GM19324 (cell line): ENCODE data around the gene GBE1.
"Not testable (repeated sequence)": the region's sequence is repeated elsewhere in the genome, so short reads cannot be mapped to it uniquely, and the experiment has no call there.

Experiments
- ATAC-seq: cut with Tn5 transposase; IDR thresholded peaks from one replicate; pipeline ENCODE4 v1.9.1; 2021; ENCODE audit warnings: mild to moderate bottlenecking, moderate library complexity; ENCODE audit not compliant: unreplicated experiment, low FRiP score

Gene GBE1

GRCh38 chr3:81758275-81758674, 3.2 kb downstream of the GBE1 start:
- no peak for ATAC-seq

DNA sequence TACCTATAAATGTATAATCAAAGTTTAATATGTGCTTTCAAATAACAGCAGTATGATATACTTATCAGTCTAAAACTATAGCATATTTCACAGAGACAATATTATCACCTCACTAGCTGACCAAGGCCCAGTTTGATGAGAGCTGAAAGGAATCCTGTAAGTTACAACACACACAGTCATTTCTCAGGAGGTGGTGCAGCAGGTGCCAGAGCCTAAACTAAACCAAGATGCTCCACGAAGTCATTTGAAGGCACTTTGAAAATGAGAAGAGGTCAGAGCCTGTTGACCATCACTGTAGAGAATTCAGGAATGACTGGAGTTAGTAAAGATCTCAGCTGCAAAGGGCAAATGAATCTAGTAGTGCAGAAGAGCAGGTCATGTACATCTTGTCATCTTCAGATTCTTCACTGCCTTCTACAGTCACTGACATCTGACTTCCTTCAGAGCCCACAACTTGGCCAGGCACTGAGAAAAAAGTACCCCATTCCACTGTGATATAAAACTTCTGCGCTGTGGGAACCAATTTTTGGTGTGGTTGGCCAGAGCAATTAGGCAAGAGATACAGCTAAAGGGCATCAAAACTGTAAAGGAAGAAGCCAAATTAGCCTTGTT, 7.9 kb downstream of the GBE1 start:
- ATAC-seq: no peak

GRCh38 chr3:81752604-81753003, 8.8 kb downstream of the GBE1 start:
- no peak for ATAC-seq

DNA sequence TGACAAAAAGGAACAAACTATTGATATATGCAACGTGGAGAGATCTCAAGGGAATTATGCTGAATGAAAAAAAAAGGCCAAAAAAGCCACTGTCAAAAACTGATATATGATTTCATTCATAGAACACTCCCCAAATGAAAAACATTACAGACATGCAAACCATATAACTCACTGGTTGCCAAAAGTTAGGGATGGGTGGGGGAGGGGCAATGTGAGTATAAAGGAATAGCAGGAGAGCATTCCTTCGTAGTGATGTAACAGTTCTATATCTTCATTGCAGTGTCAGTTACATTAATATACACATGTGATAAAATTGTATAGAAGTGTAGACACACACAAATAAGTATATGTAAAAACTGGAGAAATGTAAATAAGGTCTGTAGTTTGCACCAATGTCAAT, 12.2 kb downstream of the GBE1 start:
- ATAC-seq: no peak

DNA sequence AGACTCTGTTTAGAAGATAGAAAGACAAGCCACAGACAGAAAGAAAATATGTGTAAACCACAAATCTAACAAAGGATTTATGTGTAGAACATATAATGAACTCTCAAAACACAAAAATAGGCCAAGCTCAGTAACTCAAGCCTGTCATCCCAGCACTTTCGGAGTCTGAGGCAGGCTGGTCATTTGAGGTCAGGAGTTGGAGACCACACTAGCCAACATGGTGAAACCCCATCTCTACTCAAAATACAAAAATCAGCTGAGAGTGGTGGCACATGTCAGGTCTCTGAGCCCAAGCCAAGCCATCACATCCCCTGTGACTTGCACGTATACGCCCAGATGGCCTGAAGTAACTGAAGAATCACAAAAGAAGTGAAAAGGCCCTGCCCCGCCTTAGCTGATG, 14.2 kb downstream of the GBE1 start:
- ATAC-seq: not testable (repeated sequence)

- no peak for ATAC-seq
These were observed 17.1 kb downstream of the GBE1 start for GRCh38 chr3:81744366-81744765.

DNA sequence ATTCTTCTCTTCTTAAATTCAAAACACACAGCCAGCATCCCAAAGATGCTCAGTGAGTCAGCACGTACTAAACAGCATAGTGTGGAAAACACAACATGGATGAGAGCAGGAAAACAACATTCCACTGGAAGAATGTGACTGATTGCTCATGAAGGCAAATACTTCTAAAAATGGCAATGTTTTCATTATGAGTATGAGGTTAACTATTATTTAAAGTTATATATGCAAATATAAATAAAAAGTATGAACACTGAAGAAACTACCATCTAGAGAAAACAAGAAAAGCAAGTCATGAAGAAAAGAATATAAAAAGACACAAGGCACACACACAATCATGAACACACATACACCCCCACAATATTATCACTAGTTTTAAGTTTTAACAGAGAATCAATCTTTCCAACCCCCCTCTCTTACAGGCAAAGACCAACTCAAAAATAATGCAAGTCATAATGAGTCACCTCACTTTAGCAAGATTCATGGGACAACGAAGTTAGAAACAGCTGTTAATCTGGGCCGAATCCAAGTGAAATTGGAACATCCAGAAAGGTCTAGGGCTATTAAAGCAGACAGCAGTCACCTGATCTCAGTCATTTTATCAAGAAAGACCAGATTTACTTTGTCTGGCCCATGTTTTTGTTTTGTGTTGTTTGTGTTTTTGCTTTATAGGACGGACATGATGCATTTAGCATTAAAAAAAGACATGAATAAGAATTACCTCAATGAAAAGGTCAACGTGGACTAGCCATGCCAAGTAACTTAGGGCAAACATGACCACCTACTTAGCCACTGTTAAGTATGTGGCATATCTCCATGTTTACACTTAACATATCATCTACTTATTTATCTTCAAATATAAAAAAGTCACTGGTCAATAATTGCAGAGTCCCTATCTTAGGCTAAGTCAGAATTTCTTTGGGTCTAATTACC, 18.1 kb downstream of the GBE1 start:
- no peak for ATAC-seq

GRCh38 chr3:81742581-81742980, 18.9 kb downstream of the GBE1 start:
- no peak for ATAC-seq

DNA sequence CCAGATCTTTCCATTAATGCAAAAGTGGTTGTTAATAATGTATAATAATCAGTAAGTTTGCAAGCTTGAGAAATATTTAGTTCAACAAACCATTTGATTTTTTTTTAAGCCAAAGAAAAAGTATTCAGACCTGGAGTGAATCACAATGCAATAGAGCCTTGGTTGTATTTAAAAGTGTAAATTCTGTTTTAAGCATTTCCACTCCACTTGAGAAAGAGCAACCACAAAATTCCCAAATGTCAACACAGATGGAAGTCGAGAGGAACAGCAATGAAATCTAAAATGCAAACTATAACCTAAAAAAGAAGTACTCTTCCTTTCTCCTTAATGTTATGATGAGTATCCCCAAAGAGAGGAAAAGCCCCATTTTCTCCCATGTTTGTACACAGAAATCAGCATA, 20.2 kb downstream of the GBE1 start:
- ATAC-seq: no peak

GRCh38 chr3:81740731-81741130, 20.7 kb downstream of the GBE1 start:
- no peak for ATAC-seq

GRCh38 chr3:81735334-81735733, 26.1 kb downstream of the GBE1 start:
- no peak for ATAC-seq

DNA sequence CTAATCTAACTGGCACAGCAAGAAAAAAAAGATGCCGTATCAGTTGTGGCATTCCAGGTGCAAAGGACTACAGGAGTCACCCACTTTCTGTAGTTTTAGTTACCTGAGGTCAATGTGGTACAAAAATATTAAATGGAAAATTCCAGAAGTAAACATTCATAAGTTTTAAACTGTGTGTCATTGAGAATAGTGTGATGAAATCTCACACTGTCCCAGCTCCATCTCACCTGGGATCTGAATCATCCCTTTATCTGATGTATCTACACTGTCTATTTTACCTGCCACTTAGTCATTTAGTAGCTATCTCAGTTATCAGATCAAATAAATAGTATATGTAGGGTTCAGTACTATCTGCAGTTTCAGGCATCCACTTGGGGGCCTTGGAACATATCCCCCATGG, 26.7 kb downstream of the GBE1 start:
- no peak for ATAC-seq

- no peak for ATAC-seq
These were observed 28.8 kb downstream of the GBE1 start for GRCh38 chr3:81732642-81733041.

DNA sequence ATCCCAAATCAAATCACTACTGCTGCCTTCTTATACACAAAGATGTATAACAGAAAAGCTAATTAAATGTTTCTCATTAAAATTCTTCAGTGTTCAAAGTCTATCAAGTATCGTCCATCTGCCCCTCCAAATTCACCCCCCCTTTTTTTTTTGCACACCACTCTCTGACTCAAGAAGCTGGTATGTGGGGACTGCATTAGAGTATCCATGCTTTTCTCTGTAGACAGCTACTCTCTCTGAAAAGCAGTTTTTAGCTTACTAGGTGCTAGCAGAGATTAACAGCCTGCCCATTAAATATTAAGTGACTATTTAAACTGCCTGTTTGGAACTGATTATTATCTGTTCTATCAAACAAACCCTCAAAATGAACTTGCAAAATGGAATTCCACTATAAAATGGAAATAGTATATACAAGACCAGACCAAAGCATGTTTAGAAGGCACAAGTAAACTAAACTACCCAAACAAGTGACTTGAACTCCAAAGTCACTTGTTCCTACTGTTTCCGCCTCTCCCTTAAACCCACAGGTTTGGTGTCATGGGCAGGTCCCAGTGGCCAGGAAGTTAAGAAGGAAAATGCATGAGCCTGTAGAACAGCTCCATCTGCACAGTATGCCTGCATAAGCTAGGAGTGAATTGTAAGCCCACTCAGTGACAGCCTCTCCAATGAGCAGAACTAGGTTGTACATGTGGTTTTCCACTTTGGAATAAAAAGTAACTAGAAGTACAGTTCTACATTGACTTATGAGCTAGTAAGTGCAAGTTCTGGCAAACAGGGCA, 32.5 kb downstream of the GBE1 start:
- ATAC-seq: no peak

- ATAC-seq: no peak
These were observed 34.7 kb downstream of the GBE1 start for GRCh38 chr3:81726735-81727134.

DNA sequence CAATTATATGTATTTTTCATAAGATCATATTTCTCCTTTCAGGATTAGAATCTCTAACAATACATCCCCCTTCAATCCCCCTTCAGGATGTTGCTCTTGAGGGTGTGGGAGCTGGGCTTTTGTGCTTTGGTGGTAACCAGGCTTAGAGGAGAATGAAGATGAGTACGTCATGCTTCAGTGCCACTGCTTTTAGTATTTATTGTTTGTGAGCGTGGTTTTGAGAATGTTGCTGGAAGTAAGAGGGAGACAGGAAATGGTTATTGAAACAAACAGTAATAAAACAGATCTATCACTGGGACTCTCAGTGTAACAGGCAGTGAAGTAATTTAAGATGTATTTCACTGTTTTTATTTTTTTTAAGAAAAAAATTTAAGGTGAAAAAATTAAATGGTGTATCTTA, 35.3 kb downstream of the GBE1 start:
- ATAC-seq: no peak

DNA sequence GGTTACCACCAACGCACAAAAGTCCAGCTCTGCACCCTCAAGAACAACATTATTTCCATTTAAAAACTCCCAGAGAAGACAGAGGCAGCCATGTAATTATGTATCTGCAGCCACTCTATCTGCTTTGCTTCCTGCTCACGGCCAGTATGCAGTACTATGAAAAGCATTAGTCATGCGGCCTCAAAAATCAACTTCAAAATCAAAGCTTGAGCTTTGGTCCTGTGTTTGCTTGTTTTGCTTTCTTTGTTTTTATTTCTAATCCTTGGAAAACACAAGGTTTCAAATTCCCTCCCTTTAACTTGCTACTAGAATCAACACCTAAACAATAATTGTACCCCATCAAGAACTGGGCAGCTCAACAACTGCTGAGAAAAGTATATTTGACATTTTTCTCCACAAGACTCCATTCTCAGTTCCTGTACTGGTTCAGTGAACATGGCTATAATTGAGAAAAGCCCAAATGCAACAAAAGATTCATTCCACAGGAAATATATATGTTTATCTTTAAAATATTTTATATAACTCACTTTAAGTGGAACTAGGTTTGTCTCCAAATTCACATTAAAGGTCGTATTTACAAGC, 37.6 kb downstream of the GBE1 start:
- ATAC-seq: no peak

DNA sequence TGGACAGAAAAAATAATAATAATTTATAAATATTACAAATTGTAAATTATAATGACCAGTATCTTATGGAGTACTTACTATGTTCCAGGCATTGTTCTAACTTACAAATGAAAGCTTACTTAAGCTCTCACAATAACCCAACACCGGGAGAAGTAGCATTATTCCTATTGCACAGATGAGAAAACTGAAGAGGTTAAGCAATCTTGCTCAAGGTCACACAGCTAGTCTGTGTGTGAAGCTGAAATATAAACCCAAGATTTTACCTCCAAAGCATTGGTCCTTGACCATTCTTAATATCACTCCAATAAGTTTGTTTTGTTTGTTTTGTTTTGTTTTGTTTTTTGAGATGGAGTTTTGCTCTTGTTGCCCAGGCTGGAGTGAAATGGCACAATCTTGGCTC, 43.1 kb downstream of the GBE1 start:
- no peak for ATAC-seq

DNA sequence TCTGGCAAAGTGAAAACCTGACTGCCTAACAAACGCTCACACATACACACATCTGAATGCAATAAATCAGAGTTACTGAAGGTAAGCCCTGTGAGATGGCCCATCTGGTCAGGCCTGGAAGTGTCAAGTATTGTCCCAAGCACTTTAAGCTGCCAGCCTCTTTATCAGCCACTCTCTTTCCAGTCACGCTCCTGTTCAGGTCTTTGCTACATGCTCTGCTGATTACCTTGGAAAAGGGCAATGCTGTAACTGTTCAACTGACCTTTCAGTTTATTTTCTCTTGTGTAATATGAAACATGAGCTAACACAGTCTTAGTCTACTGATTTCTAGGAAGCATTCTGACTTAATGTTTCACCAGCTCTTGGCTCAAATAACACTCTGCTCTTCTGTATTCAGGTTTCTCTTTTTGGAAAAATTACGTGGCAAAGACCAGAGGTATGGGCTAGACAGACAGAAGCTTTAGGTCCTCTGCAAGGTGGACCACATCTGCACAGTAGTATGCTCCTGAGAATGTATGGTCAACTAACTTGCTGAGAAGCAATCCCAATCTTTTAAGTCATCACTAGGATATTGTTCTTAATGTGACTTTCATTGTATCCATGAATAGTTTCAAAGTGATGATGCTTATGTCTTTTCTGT, 44.5 kb downstream of the GBE1 start:
- no peak for ATAC-seq

DNA sequence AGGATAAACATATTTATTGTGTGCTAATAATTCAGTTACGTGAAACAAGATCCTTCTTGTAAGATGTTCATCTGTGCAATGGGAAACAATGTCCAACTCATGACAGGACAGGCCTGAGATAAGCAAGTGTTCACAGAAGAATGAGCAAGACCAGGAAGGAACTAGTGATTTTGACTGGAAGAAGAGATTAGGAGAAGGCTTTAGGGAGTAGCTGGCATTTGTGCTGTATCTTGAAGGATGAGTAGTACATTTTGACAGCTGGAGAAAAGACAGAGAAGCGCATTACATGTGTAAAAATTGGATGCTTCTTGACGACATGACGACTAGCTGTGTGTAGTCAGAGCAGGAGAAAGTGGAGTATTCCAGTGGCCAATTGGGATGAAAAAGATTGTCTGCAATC, 48.4 kb downstream of the GBE1 start:
- ATAC-seq: no peak
